Breast epithelium (tissue), 4 donors: ENCODE results near the gene EXOC3L4. TPM values are rescaled to one million over a fixed set of nuclear protein-coding genes. Genes with fewer than 3 reads are reported as not detected.

Source experiments
- DNase-seq, 2 donors: peaks; one replicate each; pipeline ENCODE4 v3.0.0-alpha.2; 2019; ENCODE audit warnings: low spot score in 2 of 2
- H3K27ac ChIP-seq, 2 donors: fragments of 200-600 bp; sonication (generic) in 1 of 2; one replicate each; pipeline ENCODE4 v1.5.1; 2016 to 2019; ENCODE audit warnings: mild to moderate bottlenecking in 1 of 2
- H3K27me3 ChIP-seq, 2 donors: fragments of 200-600 bp; sonication (generic) in 1 of 2; one replicate each; pipeline versions ENCODE4 v1.5.1 to v1.6.0; 2017 to 2019; ENCODE audit warnings: control low read depth in 1 of 2, mild to moderate bottlenecking in 1 of 2
- H3K36me3 ChIP-seq: fragments of 200-600 bp; one replicate; pipeline ENCODE4 v1.5.1; 2019
- H3K4me1 ChIP-seq, 2 donors: fragments of 200-600 bp; sonication (generic); one replicate each; pipeline ENCODE4 v1.5.1; 2016 to 2019; ENCODE audit warnings: control low read depth in 1 of 2
- H3K4me3 ChIP-seq, 3 donors: fragments of 200-600 bp; sonication (generic); 1 replicate in 2 of 3; 2 replicates in 1 of 3; pipeline ENCODE4 v1.5.1; 2016 to 2019; ENCODE audit warnings: mild to moderate bottlenecking in 3 of 3, moderate library complexity in 2 of 3
- H3K9me3 ChIP-seq, 2 donors: fragments of 200-600 bp; sonication (generic) in 1 of 2; one replicate each; pipeline ENCODE4 v1.5.1; 2016 to 2019; ENCODE audit warnings: control low read depth in 1 of 2
- CTCF ChIP-seq, 3 donors: fragments of 450-650 bp; IDR thresholded peaks; one replicate each; pipeline ENCODE4 v1.5.1; 2016 to 2017; ENCODE audit warnings: antibody characterized with exemption in 3 of 3, mild to moderate bottlenecking in 3 of 3, moderate library complexity in 3 of 3
- POLR2A ChIP-seq: fragments of 450-650 bp; IDR thresholded peaks from one replicate; pipeline ENCODE4 v1.6.1; 2016; ENCODE audit warnings: antibody characterized with exemption, mild to moderate bottlenecking, moderate library complexity
- POLR2AphosphoS5 ChIP-seq, 3 donors: sonication (generic); formaldehyde crosslinking; IDR thresholded peaks; one replicate each; pipeline ENCODE4 v1.6.1; 2017; ENCODE audit warnings: antibody characterized with exemption in 3 of 3
- intact Hi-C: fragments of 100-400 bp; cut with DNase I; formaldehyde crosslinking; loops from one replicate; pipeline ENCODE4 v1.15.1; 2023; ENCODE audit warnings: low total_unique reads
- total RNA-seq, 3 donors: library from RNA; depleted of rRNA; stranded (reverse); fragments of >200 nt; gene quantifications; one replicate each; pipeline ENCODE4 v1.1.0, GENCODE V29; 2016

EXOC3L4 gene
- total RNA-seq, 3 donors from 2014 or later = 0.66 to 1.0 TPM; not detected in 1

- TF ChIP-seq POLR2A = no peak
- no peak for TF ChIP-seq CTCF (IDR thresholded peaks at IDR 0.05)
- TF ChIP-seq POLR2AphosphoS5 (IDR thresholded peaks at IDR 0.05) = peak in 2 of 3 donors; percentile 23 to 47
- Histone ChIP-seq H3K27ac (peak overlapping the region; percentile 87 to 95), H3K36me3 (no peaks in the 10 kb centered on the region), H3K9me3 (no peaks in the 10 kb centered on the region), H3K4me3 (peak overlapping the region; percentile 68 to 82 (median 74)), H3K4me1 (peaks cover 13 to 30% of the 10 kb centered on the region in 2 donors), H3K27me3 (no peaks in the 10 kb centered on the region)
- DNase-seq = no peak
- intact Hi-C loops = no loop called here
These were observed 26.8 kb downstream of the EXOC3L4 start for GRCh38 chr14:103121121-103121845.

- Histone ChIP-seq H3K4me1 (peaks cover 18 to 33% of the 10 kb centered on the region in 2 donors), H3K36me3 (no peaks in the 10 kb centered on the region), H3K27ac (peak overlapping the region; percentile 87 to 95), H3K4me3 (peak overlapping the region; percentile 68 to 82 (median 74)), H3K9me3 (no peaks in the 10 kb centered on the region), H3K27me3 (no peaks in the 10 kb centered on the region)
- intact Hi-C loops = no loop called here
- TF ChIP-seq CTCF (IDR thresholded peaks at IDR 0.05) (no peak), POLR2A (no peak), POLR2AphosphoS5 (IDR thresholded peaks at IDR 0.05) (peak in 2 of 3 donors; percentile 70 to 87)
- DNase-seq = peak; percentile 71 to 85
These were observed 27.5 kb downstream of the EXOC3L4 start for GRCh38 chr14:103121846-103122584.

- Histone ChIP-seq H3K36me3 (no peaks in the 10 kb centered on the region), H3K4me3 (peak overlapping the region; percentile 68 to 82 (median 74)), H3K27me3 (no peaks in the 10 kb centered on the region), H3K9me3 (no peaks in the 10 kb centered on the region), H3K27ac (peak overlapping the region; percentile 87 to 95), H3K4me1 (peaks cover 18 to 36% of the 10 kb centered on the region in 2 donors)
- DNase-seq = no peak
- intact Hi-C loops = no loop called here
- TF ChIP-seq CTCF (IDR thresholded peaks at IDR 0.05) (no peak), POLR2A (no peak), POLR2AphosphoS5 (IDR thresholded peaks at IDR 0.05) (no peak)
These were observed 28.0 kb downstream of the EXOC3L4 start for GRCh38 chr14:103122585-103122946.

GRCh38 chr14:103122947-103123633, 28.6 kb downstream of the EXOC3L4 start, which contains the start of gene TNFAIP2:
Gene TNFAIP2 (plus strand): TSS chr14:103123461. CDS start chr14:103126458, 2,997 bp downstream.
- Histone ChIP-seq H3K27me3 (no peaks in the 10 kb centered on the region), H3K27ac (peak within 1 kb of the TSS; percentile 87 to 95), H3K4me1 (peaks cover 18 to 42% of the 10 kb centered on the region in 2 donors), H3K36me3 (no peaks in the 10 kb centered on the region), H3K4me3 (peak within 1 kb of the TSS; percentile 68 to 82 (median 74)), H3K9me3 (no peaks in the 10 kb centered on the region)
- no peak for DNase-seq
- TF ChIP-seq POLR2A = no peak
- peak in 2 of 3 donors; percentile 38 to 79 for TF ChIP-seq POLR2AphosphoS5 (IDR thresholded peaks at IDR 0.05)
- no peak for TF ChIP-seq CTCF (IDR thresholded peaks at IDR 0.05)
- intact Hi-C loops = no loop called here
